ENCODE results near the gene TMEM273.

GRCh38 chr10:49207113-49207512, 18.9 kb upstream of the TMEM273 start:
- TF ChIP-seq TAF1 (IDR thresholded peaks at IDR 0.05; ENCODE audit: borderline replicate concordance, low read depth, low read length) (no peak), REST (IDR thresholded peaks at IDR 0.05; ENCODE audit: low read depth, low read length) (no peak), RCOR1 (IDR thresholded peaks at IDR 0.05; ENCODE audit: low read length) (no peak), FOXM1 (IDR thresholded peaks at IDR 0.05; ENCODE audit: low read depth) (no peak), CTCF (IDR thresholded peaks at IDR 0.05) (no peak), EP300 (IDR thresholded peaks at IDR 0.05; ENCODE audit: borderline replicate concordance in 1 of 2, low read depth in 1 of 2, low read length in 1 of 2) (no peak), PBX3 (IDR thresholded peaks at IDR 0.05) (no peak), RFX5 (IDR thresholded peaks at IDR 0.05; ENCODE audit: low read length) (no peak)

Measured in SK-N-SH (cell line).